Activated T-helper 17 cell treated with anti-CD3 and anti-CD28 coated beads, Interleukin-2, amount 50 U/mL, for 72 hours (primary cell): ENCODE results near the gene ZCWPW2. TPM values are rescaled to one million over a fixed set of nuclear protein-coding genes. Genes with fewer than 3 reads are reported as not detected.

Source experiments
- ATAC-seq: fragments of 150-1000 bp; cut with Tn5 transposase; replicated peaks from 2 replicates; pipeline ENCODE4 v1.10.0; 2021; ENCODE audit warnings: mild to moderate bottlenecking, moderate library complexity
- H3K27ac Mint-ChIP-seq: one replicate; pipeline ENCODE4 v1.8.0; 2022; ENCODE audit warnings: mixed read lengths
- H3K27me3 Mint-ChIP-seq: one replicate; pipeline ENCODE4 v1.8.0; 2022; ENCODE audit warnings: mixed read lengths
- H3K36me3 Mint-ChIP-seq: one replicate; pipeline ENCODE4 v1.8.0; 2022; ENCODE audit warnings: low read depth, mild to moderate bottlenecking, mixed read lengths
- H3K4me1 Mint-ChIP-seq: one replicate; pipeline ENCODE4 v1.8.0; 2022; ENCODE audit warnings: mixed read lengths
- H3K4me3 Mint-ChIP-seq: one replicate; pipeline ENCODE4 v1.8.0; 2022; ENCODE audit warnings: mild to moderate bottlenecking, mixed read lengths
- H3K9me3 Mint-ChIP-seq: one replicate; pipeline ENCODE4 v1.8.0; 2022; ENCODE audit warnings: mixed read lengths
- total RNA-seq, 2 donors: library from RNA; stranded (reverse); gene quantifications; one replicate each; pipeline ENCODE4 v1.2.3, GENCODE V29; 2022

ZCWPW2 gene
- total RNA-seq, 2 donors from 2014 or later: 0.22 to 0.37 TPM

DNA sequence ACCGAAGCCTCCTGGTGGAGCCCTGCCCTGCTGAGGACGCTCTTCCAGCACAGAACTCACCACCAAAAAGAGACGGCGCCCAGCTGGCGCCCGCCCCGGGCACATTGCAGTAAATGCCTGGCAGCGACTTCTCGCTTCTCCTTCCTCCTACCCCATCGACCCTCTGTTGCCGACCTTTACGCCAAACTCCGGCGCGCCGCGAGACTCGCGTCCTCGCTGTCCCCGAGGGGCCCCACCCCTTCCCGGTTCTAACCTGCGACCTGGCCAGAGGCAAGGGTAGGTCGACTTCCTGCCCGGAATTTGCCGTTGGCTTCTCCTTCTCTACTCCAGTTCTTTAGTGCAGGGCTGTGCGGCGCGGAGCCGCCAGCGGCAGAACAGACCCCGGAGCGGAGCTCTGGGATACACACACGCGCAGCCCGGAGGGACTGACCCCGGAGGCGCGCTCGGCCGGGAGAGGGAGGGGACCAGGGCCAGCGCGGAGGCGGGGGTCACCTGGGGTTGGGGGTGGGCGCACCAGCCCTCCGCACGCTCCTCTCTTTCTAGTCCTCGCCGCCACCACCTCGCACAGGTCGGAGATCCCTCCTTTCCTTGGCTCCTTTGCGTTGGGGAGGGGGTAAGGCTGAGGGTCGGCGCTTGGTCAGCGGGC is 226.7 kb downstream of the ZCWPW2 start:
- peaks cover 39% of the 10 kb centered on the region for H3K27me3 Mint-ChIP-seq
- no peak overlapping the region for H3K27ac Mint-ChIP-seq
- ATAC-seq: no peak
- H3K9me3 Mint-ChIP-seq: no peaks in the 10 kb centered on the region
- H3K4me3 Mint-ChIP-seq: no peak overlapping the region
- H3K4me1 Mint-ChIP-seq: no peaks in the 10 kb centered on the region
- peaks cover 5% of the 10 kb centered on the region for H3K36me3 Mint-ChIP-seq

Other genes with a start within 250 kb of the ZCWPW2 start
- gene CMC1, start 107.1 kb upstream of the ZCWPW2 start, total RNA-seq: 10 to 100 TPM; 19.1 to 20.5 TPM
- gene AZI2, start 103 bp downstream of the ZCWPW2 start, total RNA-seq: 10 to 100 TPM; 46.3 to 61.1 TPM